CD14-positive monocyte (primary cell): Measurements from ENCODE around the gene GAK. TPM values are rescaled to one million over a fixed set of nuclear protein-coding genes. Genes with fewer than 3 reads are reported as not detected.

Source experiments
- DNase-seq, 3 donors: peaks; one replicate each; pipeline ENCODE4 v3.0.0-alpha.2; 2011 to 2022
- H2AFZ ChIP-seq: 2 replicates; pipeline ENCODE4 v1.6.0; 2012; ENCODE audit warnings: mild to moderate bottlenecking, low read depth, low read length, inconsistent platforms; ENCODE audit not compliant: insufficient read depth, poor library complexity, severe bottlenecking
- H3K27ac ChIP-seq, 2 donors: 1 replicate in 1 of 2; 2 replicates in 1 of 2; pipeline ENCODE4 v1.5.1; 2012 to 2013; ENCODE audit warnings: low read length in 2 of 2, control low read depth in 1 of 2, inconsistent platforms in 1 of 2, low read depth in 1 of 2, mild to moderate bottlenecking in 1 of 2
- H3K27me3 ChIP-seq, 2 donors: one replicate each; pipeline versions ENCODE4 v1.6.0 to v1.6.1; 2011 to 2013; ENCODE audit warnings: low read length in 2 of 2; ENCODE audit not compliant: control insufficient read depth in 2 of 2, insufficient read depth in 2 of 2
- H3K36me3 ChIP-seq, 2 donors: replicated peaks in 1 of 2; 1 replicate in 1 of 2; 2 replicates in 1 of 2; pipeline versions ENCODE4 v1.5.1 to v1.6.1; 2012 to 2013; ENCODE audit warnings: low read length in 2 of 2, control low read depth in 1 of 2, inconsistent platforms in 1 of 2, mild to moderate bottlenecking in 1 of 2; ENCODE audit not compliant: insufficient read depth in 2 of 2, control insufficient read depth in 1 of 2
- H3K4me1 ChIP-seq, 2 donors: 1 replicate in 1 of 2; 2 replicates in 1 of 2; pipeline versions ENCODE4 v1.5.1 to v1.6.1; 2012 to 2013; ENCODE audit warnings: low read length in 2 of 2, control low read depth in 1 of 2, inconsistent platforms in 1 of 2, mild to moderate bottlenecking in 1 of 2, moderate library complexity in 1 of 2; ENCODE audit not compliant: insufficient read depth in 2 of 2, control insufficient read depth in 1 of 2
- H3K4me2 ChIP-seq: replicated peaks from 2 replicates; pipeline ENCODE3; 2012; ENCODE audit warnings: low read length, moderate library complexity, mild to moderate bottlenecking; ENCODE audit not compliant: poor library complexity, severe bottlenecking; ENCODE audit errors: extremely low read depth
- H3K4me3 ChIP-seq, 3 experiments: fragments of 200-600 bp in 1 of 3; sonication (generic) in 1 of 3; replicated peaks in 1 of 3; 1 replicate in 2 of 3; 2 replicates in 1 of 3; pipeline ENCODE4 v1.5.1; 2011 to 2013; ENCODE audit warnings: low read length in 3 of 3, mild to moderate bottlenecking in 3 of 3, control low read depth in 2 of 3, low read depth in 2 of 3, inconsistent platforms in 1 of 3, moderate library complexity in 1 of 3
- H3K79me2 ChIP-seq: 2 replicates; pipeline ENCODE4 v1.6.0; 2012; ENCODE audit warnings: mild to moderate bottlenecking, control low read depth, inconsistent platforms, low read length, moderate library complexity; ENCODE audit not compliant: insufficient read depth
- H3K9ac ChIP-seq: 2 replicates; pipeline ENCODE4 v1.6.0; 2017; ENCODE audit warnings: low read length, mild to moderate bottlenecking; ENCODE audit not compliant: insufficient read depth, poor library complexity, severe bottlenecking
- H3K9me3 ChIP-seq, 2 donors: replicated peaks in 1 of 2; 1 replicate in 1 of 2; 2 replicates in 1 of 2; pipeline versions ENCODE4 v1.5.1 to v1.6.1; 2012 to 2013; ENCODE audit warnings: low read length in 2 of 2, control low read depth in 1 of 2; ENCODE audit not compliant: control insufficient read depth in 1 of 2, insufficient read depth in 1 of 2
- H4K20me1 ChIP-seq: 2 replicates; pipeline ENCODE4 v1.6.0; 2012; ENCODE audit warnings: mild to moderate bottlenecking, low read length, control low read depth, moderate library complexity; ENCODE audit not compliant: insufficient read depth
- H3K27ac Mint-ChIP-seq, 7 donors: one replicate each; pipeline ENCODE4 v1.8.0; 2020; ENCODE audit warnings: mild to moderate bottlenecking in 7 of 7, mixed read lengths in 7 of 7, moderate library complexity in 6 of 7, inconsistent platforms in 2 of 7
- H3K27me3 Mint-ChIP-seq, 3 donors: one replicate each; pipeline ENCODE4 v1.8.0; 2021 to 2022; ENCODE audit warnings: low read depth in 3 of 3, mild to moderate bottlenecking in 3 of 3, mixed read lengths in 3 of 3, moderate library complexity in 3 of 3, inconsistent platforms in 1 of 3
- H3K36me3 Mint-ChIP-seq, 2 donors: one replicate each; pipeline ENCODE4 v1.8.0; 2020; ENCODE audit warnings: mixed read lengths in 2 of 2, inconsistent platforms in 1 of 2, mild to moderate bottlenecking in 1 of 2
- H3K4me1 Mint-ChIP-seq: one replicate; pipeline ENCODE4 v1.8.0; 2020; ENCODE audit warnings: mild to moderate bottlenecking, mixed read lengths
- H3K4me3 Mint-ChIP-seq, 2 donors: one replicate each; pipeline ENCODE4 v1.8.0; 2020; ENCODE audit warnings: mild to moderate bottlenecking in 2 of 2, mixed read lengths in 2 of 2, moderate library complexity in 1 of 2
- H3K9me3 Mint-ChIP-seq, 7 donors: one replicate each; pipeline ENCODE4 v1.8.0; 2020 to 2022; ENCODE audit warnings: mixed read lengths in 7 of 7, mild to moderate bottlenecking in 6 of 7, moderate library complexity in 6 of 7, inconsistent platforms in 2 of 7
- WGBS: methylation state at CpG from one replicate; pipeline ENCODE4 v1.1.5; 2013; ENCODE audit warnings: missing lambda C conversion rate; ENCODE audit not compliant: insufficient coverage; 5-methylcytosine and 5-hydroxymethylcytosine counted together
- intact Hi-C, 2 donors: fragments of 100-400 bp; cut with micrococcal nuclease; formaldehyde crosslinking; loops; one replicate each; pipeline versions ENCODE4 v1.15.0 to v1.15.1; 2023
- polyA plus RNA-seq, 3 donors: library from polyadenylated mRNA; depleted of rRNA in 1 of 3; unstranded in 2 of 3; stranded (reverse) in 1 of 3; fragments of 300-500 nt in 2 of 3; fragments of >200 nt in 1 of 3; fragmentation: Illumina TruSeq in 2 of 3; gene quantifications; 1 replicate in 2 of 3; 2 replicates in 1 of 3; pipeline ENCODE4 v1.2.3, GENCODE V29; 2012 to 2021
- TF ChIP-seq, protein P1 (sequence below): fragments of 200-600 bp; IDR thresholded peaks from one replicate; pipeline ENCODE4 v1.8.0; 2022; ENCODE audit warnings: antibody characterized with exemption, mild to moderate bottlenecking

GAK gene
- polyA plus RNA-seq, 3 donors: 40.3 to 88.7 (median 54.9) TPM

DNA sequence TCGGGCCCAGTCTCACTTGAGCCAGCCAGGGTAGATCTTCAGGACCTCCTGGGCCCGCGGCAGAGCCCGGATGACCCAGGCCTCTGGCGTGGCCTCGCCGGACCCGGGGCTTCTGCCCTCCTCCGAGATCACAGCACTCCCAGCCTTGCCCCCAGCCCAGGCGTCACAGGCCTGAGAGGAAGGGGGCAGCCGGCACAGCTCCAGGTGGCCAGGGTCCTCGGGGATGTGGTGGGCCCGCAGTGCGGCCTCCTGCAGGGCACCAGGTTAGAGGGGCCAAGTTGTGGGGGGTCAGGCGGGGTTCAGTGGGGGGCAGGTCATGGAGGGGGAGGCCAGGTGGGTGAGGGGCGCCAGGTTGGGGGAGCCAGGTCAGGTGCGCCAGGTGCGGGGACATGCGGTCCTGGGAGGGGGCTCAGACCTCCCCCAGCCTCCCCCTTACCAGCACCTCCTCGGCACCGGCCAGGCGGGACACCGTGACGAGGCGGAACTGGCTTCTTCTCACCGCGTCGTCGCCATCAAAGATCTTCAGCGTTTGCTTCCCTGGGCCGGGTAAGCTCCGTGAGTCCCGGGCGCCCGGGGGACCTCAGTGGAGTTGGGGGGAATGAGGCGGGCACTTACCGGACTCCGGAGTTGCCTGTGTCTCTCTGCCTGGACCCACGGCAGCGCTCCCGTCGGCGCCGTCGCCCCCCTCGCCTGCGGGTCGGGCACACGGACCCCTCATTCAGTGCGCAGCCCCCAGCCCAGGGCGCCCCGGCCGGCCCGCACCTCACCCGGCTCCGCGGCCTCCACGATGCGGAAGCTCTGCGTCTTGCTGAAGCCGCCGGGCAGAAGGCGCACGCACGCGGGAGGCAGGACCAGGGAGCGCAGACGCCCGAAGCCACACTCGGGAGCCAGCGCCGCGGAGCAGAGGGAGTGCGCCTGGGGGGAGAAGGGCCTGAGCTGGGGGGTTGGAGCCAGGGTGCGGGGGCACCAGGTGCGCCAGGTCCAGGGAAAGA, 35.3 kb upstream of the GAK start:
- peaks cover 12% of the 10 kb centered on the region for H3K79me2 ChIP-seq
- intact Hi-C loops: no loop called here

More for the DNA sequence above, 35.3 kb upstream of the GAK start:
- TF ChIP-seq, protein P1, sequence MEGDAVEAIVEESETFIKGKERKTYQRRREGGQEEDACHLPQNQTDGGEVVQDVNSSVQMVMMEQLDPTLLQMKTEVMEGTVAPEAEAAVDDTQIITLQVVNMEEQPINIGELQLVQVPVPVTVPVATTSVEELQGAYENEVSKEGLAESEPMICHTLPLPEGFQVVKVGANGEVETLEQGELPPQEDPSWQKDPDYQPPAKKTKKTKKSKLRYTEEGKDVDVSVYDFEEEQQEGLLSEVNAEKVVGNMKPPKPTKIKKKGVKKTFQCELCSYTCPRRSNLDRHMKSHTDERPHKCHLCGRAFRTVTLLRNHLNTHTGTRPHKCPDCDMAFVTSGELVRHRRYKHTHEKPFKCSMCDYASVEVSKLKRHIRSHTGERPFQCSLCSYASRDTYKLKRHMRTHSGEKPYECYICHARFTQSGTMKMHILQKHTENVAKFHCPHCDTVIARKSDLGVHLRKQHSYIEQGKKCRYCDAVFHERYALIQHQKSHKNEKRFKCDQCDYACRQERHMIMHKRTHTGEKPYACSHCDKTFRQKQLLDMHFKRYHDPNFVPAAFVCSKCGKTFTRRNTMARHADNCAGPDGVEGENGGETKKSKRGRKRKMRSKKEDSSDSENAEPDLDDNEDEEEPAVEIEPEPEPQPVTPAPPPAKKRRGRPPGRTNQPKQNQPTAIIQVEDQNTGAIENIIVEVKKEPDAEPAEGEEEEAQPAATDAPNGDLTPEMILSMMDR: no peak
- Mint-ChIP-seq H3K36me3 (peaks cover 15 to 23% of the 10 kb centered on the region in 2 donors), H3K4me3 (peak overlapping the region in 1 of 2 donors; percentile 64), H3K9me3 (peaks cover 0 to 2% (median 0%) of the 10 kb centered on the region in 7 donors), H3K4me1 (peaks cover 11% of the 10 kb centered on the region), H3K27me3 (peaks cover 4 to 11% (median 9%) of the 10 kb centered on the region in 3 donors), H3K27ac (no peak overlapping the region)
- H3K9me3 ChIP-seq: no peaks in the 10 kb centered on the region
- WGBS: 33% methylated on average over 54 of the region's 76 CpGs
- peaks cover 43% of the 10 kb centered on the region for H4K20me1 ChIP-seq
- peaks cover 0 to 22% of the 10 kb centered on the region in 2 donors for H3K27me3 ChIP-seq
- no peak overlapping the region for H3K4me3 ChIP-seq
- peak in 1 of 3 donors; percentile 23 for DNase-seq
- H3K27ac ChIP-seq: no peak overlapping the region
- peaks cover 15 to 53% of the 10 kb centered on the region in 2 donors for H3K36me3 ChIP-seq
- no peak overlapping the region for H3K9ac ChIP-seq
- no peak overlapping the region for H2AFZ ChIP-seq
- H3K4me1 ChIP-seq: peaks cover 15 to 23% of the 10 kb centered on the region in 2 donors
- H3K4me2 ChIP-seq: no peak overlapping the region
